ENCODE results near the gene OGFR. TPM values are rescaled to one million over a fixed set of nuclear protein-coding genes. Genes with fewer than 3 reads are reported as not detected.

Gene OGFR
- total RNA-seq, 1 donor from 2014 or later, result 7.0 TPM

DNA sequence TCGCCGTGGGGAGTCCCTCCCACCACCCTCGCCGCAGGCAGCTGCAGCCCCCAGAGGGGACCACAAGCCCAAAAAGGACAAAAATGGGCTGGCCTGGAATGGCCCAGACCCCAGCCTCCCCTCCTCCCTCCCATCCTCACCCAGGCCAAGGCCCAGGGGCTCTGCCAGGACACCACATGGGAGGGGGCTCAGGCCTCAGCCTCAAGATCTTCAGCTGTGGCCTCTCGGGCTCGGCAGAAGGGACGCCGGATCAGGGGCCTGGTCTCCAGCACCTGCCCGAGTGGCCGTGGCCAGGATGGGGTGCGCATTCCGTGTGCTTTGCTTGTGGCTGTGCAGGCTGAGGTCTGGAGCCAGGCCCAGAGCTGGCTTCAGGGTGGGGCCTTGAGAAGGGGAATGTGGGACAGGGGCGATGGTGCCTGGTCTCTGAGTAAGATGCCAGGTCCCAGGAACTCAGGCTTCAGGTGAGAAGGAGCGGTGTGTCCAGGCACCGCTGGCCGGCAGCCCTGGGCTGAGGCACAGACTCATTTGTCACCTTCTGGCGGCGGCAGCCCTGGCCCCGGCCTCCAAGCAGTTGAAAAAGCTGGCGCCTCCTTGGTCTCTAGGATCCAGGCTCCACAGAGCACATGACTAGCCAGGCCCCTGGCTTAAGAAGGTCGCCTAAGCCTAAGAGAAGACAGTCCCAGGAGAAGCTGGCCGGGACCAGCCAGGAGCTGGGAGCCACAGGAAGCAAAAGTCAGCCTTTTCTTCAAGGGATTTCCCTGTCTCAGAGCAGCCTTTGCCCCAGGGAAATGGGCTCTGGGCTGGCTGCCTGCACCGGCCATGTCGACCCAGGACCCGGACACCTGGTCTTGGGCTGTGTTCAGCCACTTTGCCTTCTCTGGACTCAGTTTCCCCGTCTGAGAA, 43.5 kb upstream of the OGFR start:
- H3K9ac ChIP-seq, result peak overlapping the region; percentile 49
- H3K27ac ChIP-seq, result peak overlapping the region; percentile 13
- no peaks in the 10 kb centered on the region for H4K20me1 ChIP-seq (ENCODE audit: low read depth)
- Mint-ChIP-seq H3K4me3 (no peak overlapping the region), H3K4me1 (peaks cover 14% of the 10 kb centered on the region), H3K27ac (peak overlapping the region; percentile 83), H3K27me3 (ENCODE audit: insufficient read depth, low read depth) (peaks cover 4% of the 10 kb centered on the region), H3K9me3 (peaks cover 10% of the 10 kb centered on the region), H3K36me3 (no peaks in the 10 kb centered on the region)
- H3K4me3 ChIP-seq, result no peak overlapping the region
- peak overlapping the region; percentile 42 for H3K4me2 ChIP-seq
- no peaks in the 10 kb centered on the region for H3K36me3 ChIP-seq
- no peak for DNase-seq (ENCODE audit: low spot score)
- no peak overlapping the region for H2AFZ ChIP-seq (replicated peaks)
- H3K9me3 ChIP-seq (ENCODE audit: low read depth), result no peaks in the 10 kb centered on the region
- peaks cover 8% of the 10 kb centered on the region for H3F3A ChIP-seq (ENCODE audit: low read depth)
- no peaks in the 10 kb centered on the region for H3K79me2 ChIP-seq (ENCODE audit: low read depth)
- TF ChIP-seq EZH2 (IDR thresholded peaks at IDR 0.05), result no peak
- no peak for TF ChIP-seq CTCF (IDR thresholded peaks at IDR 0.05)
- TF ChIP-seq EZH2phosphoT487 (IDR thresholded peaks at IDR 0.05), result no peak
- H3K4me1 ChIP-seq, result peaks cover 17% of the 10 kb centered on the region
- H3K27me3 ChIP-seq, result peaks cover 14% of the 10 kb centered on the region

DNA sequence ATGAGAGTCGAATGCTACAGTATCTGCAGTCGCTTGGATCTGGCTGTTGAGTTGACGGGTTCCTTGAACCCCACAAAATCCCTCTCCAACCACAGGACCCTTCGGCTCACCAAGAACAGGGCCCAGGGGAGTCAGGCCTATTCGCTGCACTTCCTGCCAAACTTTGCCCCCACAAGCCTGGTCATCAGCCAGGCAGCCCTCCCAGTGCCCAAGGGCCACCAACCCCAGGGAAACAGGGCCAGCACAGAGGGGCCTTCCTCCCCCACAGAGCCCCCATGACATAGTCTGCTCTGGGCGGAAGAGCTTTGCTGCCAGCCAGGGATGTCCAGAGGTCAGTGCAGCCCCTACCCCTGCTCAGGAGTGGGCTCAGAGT, 42.9 kb upstream of the OGFR start:
- Histone ChIP-seq H3K79me2 (ENCODE audit: low read depth) (no peaks in the 10 kb centered on the region), H3F3A (ENCODE audit: low read depth) (peaks cover 8% of the 10 kb centered on the region), H2AFZ (replicated peaks) (no peak overlapping the region), H3K4me1 (peaks cover 17% of the 10 kb centered on the region), H3K27ac (no peak overlapping the region), H3K27me3 (peaks cover 8% of the 10 kb centered on the region), H3K9ac (no peak overlapping the region), H3K36me3 (no peaks in the 10 kb centered on the region), H3K4me3 (no peak overlapping the region), H4K20me1 (ENCODE audit: low read depth) (no peaks in the 10 kb centered on the region), H3K9me3 (ENCODE audit: low read depth) (no peaks in the 10 kb centered on the region), H3K4me2 (no peak overlapping the region)
- TF ChIP-seq EZH2 (IDR thresholded peaks at IDR 0.05) (no peak), CTCF (IDR thresholded peaks at IDR 0.05) (no peak), EZH2phosphoT487 (IDR thresholded peaks at IDR 0.05) (no peak)
- no peak overlapping the region for H3K4me3 Mint-ChIP-seq
- peaks cover 17% of the 10 kb centered on the region for H3K4me1 Mint-ChIP-seq
- no peak for DNase-seq (ENCODE audit: low spot score)
- peaks cover 6% of the 10 kb centered on the region for H3K27me3 Mint-ChIP-seq (ENCODE audit: insufficient read depth, low read depth)
- peaks cover 10% of the 10 kb centered on the region for H3K9me3 Mint-ChIP-seq
- no peaks in the 10 kb centered on the region for H3K36me3 Mint-ChIP-seq
- H3K27ac Mint-ChIP-seq, result no peak overlapping the region

DNA sequence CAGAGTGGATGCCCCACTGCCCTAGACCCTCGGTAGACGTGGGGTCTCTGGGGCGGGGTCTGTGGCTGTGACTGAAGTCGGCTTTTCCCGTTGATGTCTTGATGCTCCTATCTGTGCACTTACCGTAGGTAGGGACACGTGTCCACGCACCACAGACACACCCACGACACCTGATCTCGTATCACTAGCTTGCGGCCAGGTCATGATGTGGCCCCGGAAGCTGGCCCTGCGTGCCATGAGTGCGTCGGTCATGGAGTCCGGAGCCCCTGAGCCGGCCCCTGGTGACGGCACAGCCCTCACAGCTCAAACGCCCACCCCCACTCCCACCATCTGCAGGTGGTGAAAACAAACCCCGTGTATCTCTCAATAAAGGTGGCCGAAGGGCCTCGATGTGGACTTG, 42.3 kb upstream of the OGFR start:
- no peak overlapping the region for H3K4me2 ChIP-seq
- no peak for DNase-seq (ENCODE audit: low spot score)
- H4K20me1 ChIP-seq (ENCODE audit: low read depth), result no peaks in the 10 kb centered on the region
- H3K4me3 ChIP-seq, result no peak overlapping the region
- peaks cover 8% of the 10 kb centered on the region for H3K9me3 Mint-ChIP-seq
- no peaks in the 10 kb centered on the region for H3K36me3 Mint-ChIP-seq
- no peak overlapping the region for H3K4me3 Mint-ChIP-seq
- no peaks in the 10 kb centered on the region for H3K9me3 ChIP-seq (ENCODE audit: low read depth)
- no peaks in the 10 kb centered on the region for H3K79me2 ChIP-seq (ENCODE audit: low read depth)
- no peak overlapping the region for H3K9ac ChIP-seq
- H3F3A ChIP-seq (ENCODE audit: low read depth), result peaks cover 8% of the 10 kb centered on the region
- peaks cover 17% of the 10 kb centered on the region for H3K4me1 ChIP-seq
- H3K27ac ChIP-seq, result no peak overlapping the region
- H3K27ac Mint-ChIP-seq, result no peak overlapping the region
- H3K36me3 ChIP-seq, result no peaks in the 10 kb centered on the region
- no peak for TF ChIP-seq EZH2 (IDR thresholded peaks at IDR 0.05)
- no peak for TF ChIP-seq EZH2phosphoT487 (IDR thresholded peaks at IDR 0.05)
- no peak for TF ChIP-seq CTCF (IDR thresholded peaks at IDR 0.05)
- peaks cover 2% of the 10 kb centered on the region for H3K27me3 ChIP-seq
- peaks cover 10% of the 10 kb centered on the region for H3K27me3 Mint-ChIP-seq (ENCODE audit: insufficient read depth, low read depth)
- H3K4me1 Mint-ChIP-seq, result peaks cover 18% of the 10 kb centered on the region
- no peak overlapping the region for H2AFZ ChIP-seq (replicated peaks)

Data from neural progenitor cell (in vitro differentiated cells).